H9 (cell line): ENCODE measurements around the gene ACOT6. TPM values are rescaled to one million over a fixed set of nuclear protein-coding genes. Genes with fewer than 3 reads are reported as not detected.

ENCODE experiments used
- DNase-seq: peaks from one replicate; pipeline ENCODE4 v3.0.0-alpha.2; 2017
- H2AFZ ChIP-seq: one replicate; pipeline ENCODE4 v1.6.1; 2013; ENCODE audit warnings: mild to moderate bottlenecking, low read length, control low read depth, moderate library complexity
- H2AK5ac ChIP-seq: 2 replicates; pipeline ENCODE4 v1.6.1; 2013; ENCODE audit warnings: low read length, control low read depth, mixed read lengths; ENCODE audit not compliant: insufficient read length
- H2BK120ac ChIP-seq: one replicate; pipeline ENCODE4 v1.6.1; 2013; ENCODE audit warnings: low read depth, mild to moderate bottlenecking, low read length, control low read depth, inconsistent platforms; ENCODE audit not compliant: poor library complexity, severe bottlenecking
- H2BK12ac ChIP-seq: 2 replicates; pipeline ENCODE4 v1.6.1; 2013; ENCODE audit warnings: low read length, control low read depth, mixed read lengths, low read depth; ENCODE audit not compliant: insufficient read length
- H2BK15ac ChIP-seq: 2 replicates; pipeline ENCODE4 v1.6.1; 2013; ENCODE audit warnings: low read depth, low read length, control low read depth
- H2BK20ac ChIP-seq: one replicate; pipeline ENCODE4 v1.6.1; 2013; ENCODE audit warnings: low read depth, mild to moderate bottlenecking, low read length, control low read depth, inconsistent platforms; ENCODE audit not compliant: poor library complexity, severe bottlenecking
- H2BK5ac ChIP-seq: 2 replicates; pipeline ENCODE4 v1.6.1; 2013; ENCODE audit warnings: low read length, control low read depth, mixed read lengths; ENCODE audit not compliant: insufficient read length
- H3K14ac ChIP-seq: 2 replicates; pipeline ENCODE4 v1.6.1; 2013; ENCODE audit warnings: low read length, control low read depth; ENCODE audit not compliant: insufficient read depth
- H3K18ac ChIP-seq: 2 replicates; pipeline ENCODE4 v1.6.1; 2013; ENCODE audit warnings: low read depth, mild to moderate bottlenecking, mixed read lengths, low read length, control low read depth; ENCODE audit not compliant: insufficient read length
- H3K23ac ChIP-seq: 2 replicates; pipeline ENCODE4 v1.6.1; 2013; ENCODE audit warnings: low read length, control low read depth, mixed read lengths, low read depth; ENCODE audit not compliant: insufficient read length
- H3K23me2 ChIP-seq: 2 replicates; pipeline ENCODE4 v1.6.1; 2013; ENCODE audit warnings: low read depth, mild to moderate bottlenecking, mixed read lengths, low read length, control low read depth; ENCODE audit not compliant: insufficient read length, poor library complexity, severe bottlenecking
- H3K27ac ChIP-seq: 2 replicates; pipeline ENCODE4 v1.5.1; 2013; ENCODE audit warnings: low read length, control low read depth, mixed read lengths, low read depth; ENCODE audit not compliant: insufficient read length
- H3K27me3 ChIP-seq: 2 replicates; pipeline ENCODE4 v1.6.1; 2013; ENCODE audit warnings: low read length, control low read depth, inconsistent platforms; ENCODE audit not compliant: insufficient read depth
- H3K4ac ChIP-seq: 2 replicates; pipeline ENCODE4 v1.6.1; 2013; ENCODE audit warnings: low read depth, mild to moderate bottlenecking, control low read depth, inconsistent platforms, low read length, moderate library complexity
- H3K4me1 ChIP-seq: 2 replicates; pipeline ENCODE4 v1.6.1; 2013; ENCODE audit warnings: low read length, control low read depth, inconsistent platforms; ENCODE audit not compliant: insufficient read depth
- H3K4me2 ChIP-seq: 2 replicates; pipeline ENCODE4 v1.6.1; 2013; ENCODE audit warnings: low read length, control low read depth, mixed read lengths; ENCODE audit not compliant: insufficient read length, insufficient read depth
- H3K56ac ChIP-seq: 2 replicates; pipeline ENCODE4 v1.6.1; 2013; ENCODE audit warnings: low read depth, mild to moderate bottlenecking, mixed read lengths, low read length, control low read depth; ENCODE audit not compliant: insufficient read length
- H3K79me1 ChIP-seq: 2 replicates; pipeline ENCODE4 v1.6.1; 2013; ENCODE audit warnings: low read depth, mild to moderate bottlenecking, moderate library complexity, low read length, control low read depth, inconsistent platforms; ENCODE audit not compliant: insufficient read depth, poor library complexity, severe bottlenecking
- H3K79me2 ChIP-seq: 2 replicates; pipeline ENCODE4 v1.6.1; 2013; ENCODE audit warnings: low read length, control low read depth, inconsistent platforms; ENCODE audit not compliant: insufficient read depth
- H3K9ac ChIP-seq: 2 replicates; pipeline ENCODE4 v1.6.1; 2013; ENCODE audit warnings: low read length, control low read depth, mixed read lengths; ENCODE audit not compliant: insufficient read length; ENCODE audit errors: extremely low read depth
- H3K9me3 ChIP-seq: one replicate; pipeline ENCODE4 v1.6.1; 2013; ENCODE audit warnings: low read depth, low read length, inconsistent platforms; ENCODE audit not compliant: control insufficient read depth
- H3T11ph ChIP-seq: one replicate; pipeline ENCODE4 v1.6.1; 2013; ENCODE audit warnings: mild to moderate bottlenecking, low read length, control low read depth, inconsistent platforms
- H4K20me1 ChIP-seq: one replicate; pipeline ENCODE4 v1.6.1; 2013; ENCODE audit not compliant: control insufficient read depth, insufficient read length, insufficient read depth
- H4K5ac ChIP-seq: 2 replicates; pipeline ENCODE4 v1.6.1; 2013; ENCODE audit warnings: low read depth, mild to moderate bottlenecking, mixed read lengths, low read length, control low read depth; ENCODE audit not compliant: insufficient read length
- H4K8ac ChIP-seq: replicated peaks from 2 replicates; pipeline ENCODE4 v1.6.1; 2013; ENCODE audit warnings: low read length, control low read depth, mixed read lengths, low read depth; ENCODE audit not compliant: insufficient read length
- H4K91ac ChIP-seq: 2 replicates; pipeline ENCODE4 v1.6.1; 2013; ENCODE audit warnings: low read depth, mild to moderate bottlenecking, moderate library complexity, mixed read lengths, low read length, control low read depth; ENCODE audit not compliant: insufficient read length
- H3K27ac Mint-ChIP-seq, 3 experiments: 2 replicates in 2 of 3; 3 replicates in 1 of 3; pipeline ENCODE4 v1.8.0; 2020 to 2021; ENCODE audit warnings: mixed read lengths in 3 of 3, mild to moderate bottlenecking in 1 of 3, moderate library complexity in 1 of 3
- H3K27me3 Mint-ChIP-seq: 2 replicates; pipeline ENCODE4 v1.8.0; 2021; ENCODE audit warnings: low read depth, mild to moderate bottlenecking, moderate library complexity, mixed read lengths
- H3K36me3 Mint-ChIP-seq, 3 experiments: 2 replicates in 2 of 3; 3 replicates in 1 of 3; pipeline ENCODE4 v1.8.0; 2020 to 2021; ENCODE audit warnings: low read depth in 3 of 3, mixed read lengths in 3 of 3; ENCODE audit not compliant: insufficient read depth in 1 of 3
- H3K4me1 Mint-ChIP-seq, 2 experiments: 2 replicates each; pipeline ENCODE4 v1.8.0; 2020; ENCODE audit warnings: mixed read lengths in 2 of 2
- H3K4me3 Mint-ChIP-seq, 2 experiments: 2 replicates in 1 of 2; 3 replicates in 1 of 2; pipeline ENCODE4 v1.8.0; 2020 to 2021; ENCODE audit warnings: mild to moderate bottlenecking in 2 of 2, mixed read lengths in 2 of 2, moderate library complexity in 1 of 2
- H3K9me3 Mint-ChIP-seq, 2 experiments: 2 replicates in 1 of 2; 3 replicates in 1 of 2; pipeline ENCODE4 v1.8.0; 2020; ENCODE audit warnings: mild to moderate bottlenecking in 2 of 2, mixed read lengths in 2 of 2, moderate library complexity in 1 of 2
- CTCF ChIP-seq: fragments of 200-600 bp; sonication (generic); conservative IDR thresholded peaks from 3 replicates; pipeline ENCODE4 v1.8.0; 2021; ENCODE audit warnings: antibody characterized with exemption, mild to moderate bottlenecking
- WGBS: extraction: QIAGEN DNeasy Blood & Tissue Kit; methylation state at CpG from one replicate; pipeline ENCODE4 v1.1.7; 2013; ENCODE audit warnings: missing lambda C conversion rate, low lambda C conversion rate, mixed read lengths; ENCODE audit not compliant: insufficient read length; ENCODE audit errors: extremely low coverage; 5-methylcytosine and 5-hydroxymethylcytosine counted together
- total RNA-seq: library from RNA; stranded (reverse); gene quantifications from 2 replicates; pipeline ENCODE4 v1.2.1, GENCODE V29; 2021

The ACOT6 gene
- total RNA-seq, 1 experiment from 2014 or later = not detected

GRCh38 chr14:73661872-73662271 lies 49.6 kb downstream of the ACOT6 start:
- no peak overlapping the region for H2AFZ ChIP-seq
- H3K9me3 ChIP-seq = no peaks in the 10 kb centered on the region
- no peak overlapping the region for H3K14ac ChIP-seq
- Mint-ChIP-seq H3K27me3 (no peaks in the 10 kb centered on the region), H3K9me3 (peaks cover 0 to 3% of the 10 kb centered on the region in 2 experiments; a peak in 1 of 5 replicates), H3K27ac (no peak overlapping the region), H3K36me3 (peaks cover 7 to 10% (median 8%) of the 10 kb centered on the region in 3 experiments), H3K4me3 (no peak overlapping the region), H3K4me1 (peaks cover 0 to 5% of the 10 kb centered on the region in 2 experiments; a peak in 2 of 4 replicates)
- H2BK15ac ChIP-seq = no peak overlapping the region
- H3K27me3 ChIP-seq = no peaks in the 10 kb centered on the region
- no peak for TF ChIP-seq CTCF
- no CpG with 5 or more reads among the region's 2 CpGs for WGBS
- no peak overlapping the region for H4K5ac ChIP-seq
- no peaks in the 10 kb centered on the region for H4K20me1 ChIP-seq
- no peak overlapping the region for H3K4me2 ChIP-seq
- H2BK12ac ChIP-seq = no peak overlapping the region
- no peak overlapping the region for H3K27ac ChIP-seq
- H3K56ac ChIP-seq = no peak overlapping the region
- no peak overlapping the region for H2BK120ac ChIP-seq
- no peak overlapping the region for H3K4ac ChIP-seq
- DNase-seq = no peak
- H2AK5ac ChIP-seq = no peak overlapping the region
- no peaks in the 10 kb centered on the region for H3K23me2 ChIP-seq
- no peak overlapping the region for H3K23ac ChIP-seq
- H3K79me2 ChIP-seq = no peaks in the 10 kb centered on the region
- no peak overlapping the region for H3K18ac ChIP-seq
- H4K8ac ChIP-seq = no peak overlapping the region
- no peak overlapping the region for H4K91ac ChIP-seq
- no peaks in the 10 kb centered on the region for H3K79me1 ChIP-seq
- H3K9ac ChIP-seq = no peak overlapping the region
- H3K4me1 ChIP-seq = no peaks in the 10 kb centered on the region
- no peak overlapping the region for H2BK5ac ChIP-seq
- H2BK20ac ChIP-seq = no peak overlapping the region
- H3T11ph ChIP-seq = no peak overlapping the region
